GM12878 (cell line): Measurements from ENCODE around the gene CYB561A3.

ENCODE experiments used
- BCL11A ChIP-seq: IDR thresholded peaks from 2 replicates; pipeline ENCODE4 v1.6.1; 2011; ENCODE audit warnings: low read depth, low read length
- KDM1A ChIP-seq: fragments of 200-600 bp; sonication (generic); IDR thresholded peaks from 2 replicates; pipeline ENCODE4 v1.6.1; 2016; ENCODE audit warnings: borderline replicate concordance
- MXI1 ChIP-seq: fragments of 150-350 bp; IDR thresholded peaks from 2 replicates; pipeline ENCODE4 v1.6.1; 2011; ENCODE audit warnings: low read depth, mild to moderate bottlenecking, inconsistent platforms, low read length, improper control_type of control experiment
- NRF1 ChIP-seq: conservative IDR thresholded peaks from 2 replicates; pipeline ENCODE4 v1.6.1; 2011; ENCODE audit warnings: mild to moderate bottlenecking, low read depth, low read length, improper control_type of control experiment
- TF ChIP-seq, protein P1 (sequence below): IDR thresholded peaks from 2 replicates; pipeline ENCODE4 v1.6.1; 2012; ENCODE audit warnings: low read depth, low read length, improper control_type of control experiment

DNA sequence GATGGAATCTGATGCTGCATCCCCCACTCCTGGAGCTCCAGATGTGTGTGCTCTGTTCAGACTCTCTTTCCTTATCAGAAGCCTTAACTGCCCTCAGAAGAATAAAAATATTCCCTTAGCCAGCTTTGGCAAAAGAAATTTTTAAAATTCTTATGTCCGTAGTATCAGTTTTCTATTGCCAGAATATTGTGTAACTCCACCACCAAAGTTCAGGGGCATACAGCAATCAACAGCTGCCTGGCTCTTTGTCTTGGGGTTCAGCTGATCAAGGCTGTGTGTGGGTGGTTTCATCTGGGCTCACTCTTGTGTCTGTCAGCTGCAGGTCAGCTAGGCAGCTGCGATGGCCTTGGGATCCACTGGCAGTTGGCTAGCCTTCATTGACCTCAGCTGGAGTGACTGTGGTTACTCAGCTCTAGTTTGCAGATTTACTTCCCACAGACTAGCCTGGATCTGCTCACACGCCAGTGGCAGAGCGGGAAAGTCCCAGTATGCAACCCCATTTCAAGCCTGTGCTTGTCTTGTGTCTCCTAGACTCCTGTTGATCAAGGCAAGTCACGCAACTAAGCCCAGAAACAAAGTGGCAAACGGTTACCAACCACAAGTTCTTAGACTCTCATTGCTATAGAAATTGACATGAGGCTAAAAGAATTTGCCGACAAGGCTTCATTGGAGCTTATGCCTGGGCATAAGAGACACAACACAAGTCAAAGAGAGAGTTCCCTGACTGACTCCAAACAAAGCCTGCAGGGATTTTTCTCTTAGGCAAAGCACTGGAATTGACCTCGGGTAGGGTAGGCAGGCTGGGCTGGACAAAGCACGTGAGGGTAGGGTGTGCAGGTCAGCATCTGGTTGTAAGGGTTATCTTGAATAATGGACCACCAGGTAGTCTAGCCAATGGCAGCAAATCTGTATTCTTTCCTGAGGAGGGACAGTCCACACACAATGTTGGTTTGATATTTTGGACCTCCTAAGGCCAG lies 8.0 kb upstream of the CYB561A3 start:
- TF ChIP-seq MXI1 (no peak), NRF1 (no peak), KDM1A (no peak), BCL11A (peak; percentile 93)
- TF ChIP-seq, protein P1, sequence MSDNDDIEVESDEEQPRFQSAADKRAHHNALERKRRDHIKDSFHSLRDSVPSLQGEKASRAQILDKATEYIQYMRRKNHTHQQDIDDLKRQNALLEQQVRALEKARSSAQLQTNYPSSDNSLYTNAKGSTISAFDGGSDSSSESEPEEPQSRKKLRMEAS: no peak
